ENCODE data around the gene TSPAN1.

DNA sequence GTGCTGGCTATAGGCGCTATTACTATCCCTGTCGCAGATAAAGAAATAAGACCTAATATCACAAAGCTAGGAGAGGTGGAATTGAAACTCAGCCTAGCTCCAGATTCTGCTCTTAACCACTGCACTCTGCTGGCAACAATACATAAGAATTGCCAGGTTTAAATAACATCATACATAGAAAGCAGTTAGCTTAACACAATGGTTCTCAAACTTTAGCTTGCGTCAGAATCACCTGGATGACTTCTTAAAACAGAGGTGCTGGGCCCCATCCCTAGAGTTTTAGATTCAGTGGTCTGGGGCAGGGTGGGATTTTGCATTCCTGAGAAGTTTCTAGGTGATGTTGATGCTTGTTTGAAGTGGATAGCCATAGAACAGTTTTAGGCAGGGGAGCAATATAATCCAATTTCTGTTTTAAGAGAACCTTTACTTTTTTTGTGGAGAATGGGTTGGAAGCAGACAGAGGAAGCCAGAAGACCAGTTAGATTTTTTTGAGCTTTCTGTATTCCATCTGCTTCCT lies 24.4 kb downstream of the TSPAN1 start:
- TF ChIP-seq, protein P1, sequence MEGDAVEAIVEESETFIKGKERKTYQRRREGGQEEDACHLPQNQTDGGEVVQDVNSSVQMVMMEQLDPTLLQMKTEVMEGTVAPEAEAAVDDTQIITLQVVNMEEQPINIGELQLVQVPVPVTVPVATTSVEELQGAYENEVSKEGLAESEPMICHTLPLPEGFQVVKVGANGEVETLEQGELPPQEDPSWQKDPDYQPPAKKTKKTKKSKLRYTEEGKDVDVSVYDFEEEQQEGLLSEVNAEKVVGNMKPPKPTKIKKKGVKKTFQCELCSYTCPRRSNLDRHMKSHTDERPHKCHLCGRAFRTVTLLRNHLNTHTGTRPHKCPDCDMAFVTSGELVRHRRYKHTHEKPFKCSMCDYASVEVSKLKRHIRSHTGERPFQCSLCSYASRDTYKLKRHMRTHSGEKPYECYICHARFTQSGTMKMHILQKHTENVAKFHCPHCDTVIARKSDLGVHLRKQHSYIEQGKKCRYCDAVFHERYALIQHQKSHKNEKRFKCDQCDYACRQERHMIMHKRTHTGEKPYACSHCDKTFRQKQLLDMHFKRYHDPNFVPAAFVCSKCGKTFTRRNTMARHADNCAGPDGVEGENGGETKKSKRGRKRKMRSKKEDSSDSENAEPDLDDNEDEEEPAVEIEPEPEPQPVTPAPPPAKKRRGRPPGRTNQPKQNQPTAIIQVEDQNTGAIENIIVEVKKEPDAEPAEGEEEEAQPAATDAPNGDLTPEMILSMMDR (IDR thresholded peaks at IDR 0.05): no peak
- no peak for TF ChIP-seq POLR2AphosphoS5 (IDR thresholded peaks at IDR 0.05)
- TF ChIP-seq POLR2A (IDR thresholded peaks at IDR 0.05): no peak
- TF ChIP-seq EP300 (IDR thresholded peaks at IDR 0.05): no peak

All from gastroesophageal sphincter (tissue), 3 donors.